Osteoblast (primary cell): ENCODE data around the gene AREL1. TPM values are rescaled to one million over a fixed set of nuclear protein-coding genes. Genes with fewer than 3 reads are reported as not detected.

Source experiments
- DNase-seq: peaks from one replicate; pipeline ENCODE4 v3.0.0; 2011; ENCODE audit warnings: low spot score, mixed read lengths; ENCODE audit not compliant: insufficient read length; ENCODE audit errors: missing footprints
- H2AFZ ChIP-seq: 2 replicates; pipeline ENCODE4 v1.6.0; 2011; ENCODE audit warnings: mild to moderate bottlenecking, low read length
- H3K27ac ChIP-seq: 2 replicates; pipeline ENCODE4 v1.5.1; 2011; ENCODE audit warnings: mild to moderate bottlenecking, low read depth, low read length, moderate library complexity
- H3K27me3 ChIP-seq: 2 replicates; pipeline ENCODE4 v1.6.0; 2012; ENCODE audit warnings: mild to moderate bottlenecking, control low read depth, inconsistent platforms, low read length, moderate library complexity; ENCODE audit not compliant: insufficient read depth
- H3K36me3 ChIP-seq: 2 replicates; pipeline ENCODE4 v1.5.1; 2011; ENCODE audit warnings: mild to moderate bottlenecking, low read length, control low read depth, moderate library complexity; ENCODE audit not compliant: insufficient read depth
- H3K4me1 ChIP-seq: 2 replicates; pipeline ENCODE4 v1.5.1; 2011; ENCODE audit warnings: mild to moderate bottlenecking, low read length, control low read depth, moderate library complexity; ENCODE audit not compliant: insufficient read depth
- H3K4me2 ChIP-seq: 2 replicates; pipeline ENCODE4 v1.6.0; 2011; ENCODE audit warnings: mild to moderate bottlenecking, low read length; ENCODE audit not compliant: insufficient read depth
- H3K4me3 ChIP-seq: fragments of 200-600 bp; sonication (generic); 3 replicates; pipeline ENCODE4 v1.5.1; 2012; ENCODE audit warnings: mild to moderate bottlenecking, low read length, inconsistent platforms; ENCODE audit not compliant: insufficient read depth
- H3K79me2 ChIP-seq: 2 replicates; pipeline ENCODE4 v1.6.0; 2012; ENCODE audit warnings: mild to moderate bottlenecking, low read length, control low read depth, inconsistent platforms; ENCODE audit not compliant: insufficient read depth
- H3K9me3 ChIP-seq: 2 replicates; pipeline ENCODE4 v1.5.1; 2011; ENCODE audit warnings: low read depth, low read length, control low read depth
- H4K20me1 ChIP-seq: 2 replicates; pipeline ENCODE4 v1.6.0; 2012; ENCODE audit warnings: mild to moderate bottlenecking, low read length, control low read depth; ENCODE audit not compliant: insufficient read depth
- total RNA-seq: library from RNA; depleted of rRNA; stranded (reverse); fragments of >200 nt; gene quantifications from 2 replicates; pipeline ENCODE4 v1.2.3, GENCODE V29; 2012
- TF ChIP-seq, protein P1 (sequence below): IDR thresholded peaks from 2 replicates; pipeline ENCODE4 v1.5.1; 2011; ENCODE audit warnings: mild to moderate bottlenecking, low read depth, low read length, moderate library complexity; ENCODE audit errors: extremely low read depth

Gene AREL1
- total RNA-seq, 1 donor, result 27.9 TPM

- H4K20me1 ChIP-seq, result no peaks in the 10 kb centered on the region
- TF ChIP-seq, protein P1, sequence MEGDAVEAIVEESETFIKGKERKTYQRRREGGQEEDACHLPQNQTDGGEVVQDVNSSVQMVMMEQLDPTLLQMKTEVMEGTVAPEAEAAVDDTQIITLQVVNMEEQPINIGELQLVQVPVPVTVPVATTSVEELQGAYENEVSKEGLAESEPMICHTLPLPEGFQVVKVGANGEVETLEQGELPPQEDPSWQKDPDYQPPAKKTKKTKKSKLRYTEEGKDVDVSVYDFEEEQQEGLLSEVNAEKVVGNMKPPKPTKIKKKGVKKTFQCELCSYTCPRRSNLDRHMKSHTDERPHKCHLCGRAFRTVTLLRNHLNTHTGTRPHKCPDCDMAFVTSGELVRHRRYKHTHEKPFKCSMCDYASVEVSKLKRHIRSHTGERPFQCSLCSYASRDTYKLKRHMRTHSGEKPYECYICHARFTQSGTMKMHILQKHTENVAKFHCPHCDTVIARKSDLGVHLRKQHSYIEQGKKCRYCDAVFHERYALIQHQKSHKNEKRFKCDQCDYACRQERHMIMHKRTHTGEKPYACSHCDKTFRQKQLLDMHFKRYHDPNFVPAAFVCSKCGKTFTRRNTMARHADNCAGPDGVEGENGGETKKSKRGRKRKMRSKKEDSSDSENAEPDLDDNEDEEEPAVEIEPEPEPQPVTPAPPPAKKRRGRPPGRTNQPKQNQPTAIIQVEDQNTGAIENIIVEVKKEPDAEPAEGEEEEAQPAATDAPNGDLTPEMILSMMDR, result no peak
- H3K27me3 ChIP-seq, result no peaks in the 10 kb centered on the region
- H3K27ac ChIP-seq, result no peak overlapping the region
- H3K36me3 ChIP-seq, result no peaks in the 10 kb centered on the region
- no peaks in the 10 kb centered on the region for H3K79me2 ChIP-seq
- H3K4me1 ChIP-seq, result no peaks in the 10 kb centered on the region
- H2AFZ ChIP-seq, result no peak overlapping the region
- peak; percentile 3 for DNase-seq
- no peaks in the 10 kb centered on the region for H3K9me3 ChIP-seq
- no peak overlapping the region for H3K4me3 ChIP-seq
- H3K4me2 ChIP-seq, result no peak overlapping the region
Observed at GRCh38 chr14:74754157-74754556, 41.3 kb upstream of the AREL1 start.

DNA sequence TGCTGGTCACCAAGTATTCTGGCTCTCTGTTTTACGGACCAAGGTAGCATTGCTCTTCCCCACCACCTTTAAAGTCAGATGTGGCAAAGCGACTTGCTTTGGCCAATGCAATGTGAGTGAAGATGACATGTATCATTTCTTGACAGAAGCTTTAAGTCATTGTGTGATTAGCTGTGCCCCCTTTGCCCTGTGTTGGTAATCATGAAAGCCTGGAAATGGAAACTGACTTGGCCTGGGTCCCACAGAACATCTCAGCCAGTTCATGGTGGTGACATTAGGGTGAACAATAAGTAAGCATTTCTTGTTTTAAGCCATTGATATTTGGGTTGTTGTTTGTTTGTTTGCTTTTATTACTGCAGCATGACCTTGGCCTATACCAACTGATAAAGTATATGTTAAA lies 34.4 kb upstream of the AREL1 start:
- Histone ChIP-seq H3K36me3 (no peaks in the 10 kb centered on the region), H3K4me2 (no peak overlapping the region), H3K79me2 (no peaks in the 10 kb centered on the region), H3K27ac (no peak overlapping the region), H3K4me1 (no peaks in the 10 kb centered on the region), H4K20me1 (no peaks in the 10 kb centered on the region), H3K27me3 (no peaks in the 10 kb centered on the region), H2AFZ (no peak overlapping the region), H3K4me3 (no peak overlapping the region), H3K9me3 (no peaks in the 10 kb centered on the region)
- peak; percentile 9 for DNase-seq
- TF ChIP-seq, protein P1, result no peak

- H3K4me2 ChIP-seq, result no peak overlapping the region
- H3K9me3 ChIP-seq, result no peaks in the 10 kb centered on the region
- H3K4me3 ChIP-seq, result no peak overlapping the region
- no peaks in the 10 kb centered on the region for H4K20me1 ChIP-seq
- H3K27me3 ChIP-seq, result no peaks in the 10 kb centered on the region
- TF ChIP-seq, protein P1, result no peak
- H3K27ac ChIP-seq, result no peak overlapping the region
- peaks cover 5% of the 10 kb centered on the region for H3K4me1 ChIP-seq
- peaks cover 23% of the 10 kb centered on the region for H3K36me3 ChIP-seq
- DNase-seq, result no peak
- H2AFZ ChIP-seq, result no peak overlapping the region
- H3K79me2 ChIP-seq, result no peaks in the 10 kb centered on the region
Observed at GRCh38 chr14:74739293-74740030, 26.6 kb upstream of the AREL1 start.

DNA sequence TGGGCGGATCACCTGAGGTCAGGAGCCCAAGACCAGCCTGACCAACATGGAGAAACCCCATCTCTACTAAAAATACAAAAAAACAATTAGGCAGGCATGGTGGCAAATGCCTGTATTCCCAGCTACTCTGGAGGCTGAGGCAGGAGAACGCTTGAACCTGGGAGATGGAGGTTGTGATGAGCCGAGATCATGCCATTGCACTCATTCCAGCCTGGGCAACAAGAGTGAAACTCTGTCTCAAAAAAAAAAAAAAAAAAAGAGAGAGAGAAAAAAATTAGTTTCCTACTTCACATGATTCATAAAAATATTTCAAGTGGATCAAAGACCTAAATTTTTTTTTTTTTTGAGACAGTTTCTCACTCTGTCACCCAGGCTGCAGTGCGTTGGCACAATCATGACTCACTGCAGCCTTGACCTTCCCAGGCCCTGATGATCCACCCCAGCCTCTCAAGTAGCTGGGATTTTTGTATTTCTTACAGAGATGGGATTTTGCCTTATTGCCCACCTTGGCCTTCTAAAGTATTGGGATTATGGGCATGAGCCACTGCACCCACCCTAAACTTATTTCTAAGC lies 25.0 kb upstream of the AREL1 start:
- TF ChIP-seq, protein P1, result no peak
- H3K27ac ChIP-seq, result peak overlapping the region; percentile 30
- H3K9me3 ChIP-seq, result no peaks in the 10 kb centered on the region
- no peaks in the 10 kb centered on the region for H3K27me3 ChIP-seq
- peaks cover 5% of the 10 kb centered on the region for H3K4me1 ChIP-seq
- H3K79me2 ChIP-seq, result no peaks in the 10 kb centered on the region
- H4K20me1 ChIP-seq, result no peaks in the 10 kb centered on the region
- H3K36me3 ChIP-seq, result peaks cover 35% of the 10 kb centered on the region
- H2AFZ ChIP-seq, result no peak overlapping the region
- H3K4me3 ChIP-seq, result no peak overlapping the region
- no peak overlapping the region for H3K4me2 ChIP-seq
- DNase-seq, result peak; percentile 65
